Mesendoderm (in vitro differentiated cells): ENCODE results near the gene TEAD1.

ENCODE experiments used
- DNase-seq: peaks from one replicate; pipeline ENCODE4 v3.0.0; 2013
- H2AK5ac ChIP-seq: 2 replicates; pipeline ENCODE4 v1.6.1; 2013; ENCODE audit warnings: low read length, inconsistent platforms
- H2BK120ac ChIP-seq: 2 replicates; pipeline ENCODE4 v1.6.1; 2013; ENCODE audit warnings: low read depth, mild to moderate bottlenecking, low read length, moderate library complexity, mixed read lengths
- H2BK15ac ChIP-seq: replicated peaks from 2 replicates; pipeline ENCODE4 v1.6.1; 2013; ENCODE audit warnings: low read depth, mild to moderate bottlenecking, moderate library complexity
- H2BK5ac ChIP-seq: 2 replicates; pipeline ENCODE4 v1.6.1; 2013; ENCODE audit warnings: low read length, inconsistent platforms
- H3K18ac ChIP-seq: 2 replicates; pipeline ENCODE4 v1.6.1; 2013; ENCODE audit warnings: mild to moderate bottlenecking, low read length, mixed read lengths
- H3K23ac ChIP-seq: one replicate; pipeline ENCODE4 v1.6.1; 2013; ENCODE audit warnings: low read length
- H3K27ac ChIP-seq: 2 replicates; pipeline ENCODE4 v1.5.1; 2013; ENCODE audit warnings: low read depth, mild to moderate bottlenecking, inconsistent platforms, low read length, moderate library complexity
- H3K27me3 ChIP-seq: 2 replicates; pipeline ENCODE4 v1.6.1; 2013; ENCODE audit warnings: low read length, control low read depth, mild to moderate bottlenecking, inconsistent platforms; ENCODE audit not compliant: insufficient read depth, poor library complexity
- H3K36me3 ChIP-seq: 2 replicates; pipeline ENCODE4 v1.6.1; 2013; ENCODE audit warnings: low read length, inconsistent platforms; ENCODE audit not compliant: control insufficient read depth, insufficient read depth
- H3K4ac ChIP-seq: one replicate; pipeline ENCODE4 v1.6.1; 2013; ENCODE audit warnings: low read depth, mild to moderate bottlenecking, low read length, moderate library complexity
- H3K4me1 ChIP-seq: 2 replicates; pipeline ENCODE4 v1.6.1; 2013; ENCODE audit warnings: low read depth, low read length, inconsistent platforms; ENCODE audit not compliant: control insufficient read depth
- H3K4me2 ChIP-seq: 2 replicates; pipeline ENCODE4 v1.6.1; 2013; ENCODE audit warnings: low read length
- H3K4me3 ChIP-seq: 2 replicates; pipeline ENCODE4 v1.5.1; 2013; ENCODE audit warnings: mild to moderate bottlenecking, low read length
- H3K56ac ChIP-seq: one replicate; pipeline ENCODE4 v1.6.1; 2013; ENCODE audit warnings: low read length
- H3K79me1 ChIP-seq: 2 replicates; pipeline ENCODE4 v1.6.1; 2013; ENCODE audit warnings: low read length, inconsistent platforms
- H3K79me2 ChIP-seq: 2 replicates; pipeline ENCODE4 v1.6.1; 2013; ENCODE audit warnings: mild to moderate bottlenecking, low read length; ENCODE audit not compliant: control insufficient read depth, insufficient read depth
- H3K9ac ChIP-seq: 2 replicates; pipeline ENCODE4 v1.6.1; 2013; ENCODE audit warnings: low read length, inconsistent platforms
- H4K5ac ChIP-seq: one replicate; pipeline ENCODE4 v1.6.1; 2013; ENCODE audit warnings: low read length
- H4K8ac ChIP-seq: one replicate; pipeline ENCODE4 v1.6.1; 2013; ENCODE audit warnings: low read depth, mild to moderate bottlenecking, control low read depth, low read length, moderate library complexity
- WGBS: extraction: QIAGEN DNeasy Blood & Tissue Kit; methylation state at CpG from one replicate; pipeline ENCODE4 v1.1.7; 2013; ENCODE audit warnings: low lambda C conversion rate, missing lambda C conversion rate; ENCODE audit not compliant: insufficient coverage; ENCODE audit errors: extremely low coverage; 5-methylcytosine and 5-hydroxymethylcytosine counted together

TEAD1 gene

DNA sequence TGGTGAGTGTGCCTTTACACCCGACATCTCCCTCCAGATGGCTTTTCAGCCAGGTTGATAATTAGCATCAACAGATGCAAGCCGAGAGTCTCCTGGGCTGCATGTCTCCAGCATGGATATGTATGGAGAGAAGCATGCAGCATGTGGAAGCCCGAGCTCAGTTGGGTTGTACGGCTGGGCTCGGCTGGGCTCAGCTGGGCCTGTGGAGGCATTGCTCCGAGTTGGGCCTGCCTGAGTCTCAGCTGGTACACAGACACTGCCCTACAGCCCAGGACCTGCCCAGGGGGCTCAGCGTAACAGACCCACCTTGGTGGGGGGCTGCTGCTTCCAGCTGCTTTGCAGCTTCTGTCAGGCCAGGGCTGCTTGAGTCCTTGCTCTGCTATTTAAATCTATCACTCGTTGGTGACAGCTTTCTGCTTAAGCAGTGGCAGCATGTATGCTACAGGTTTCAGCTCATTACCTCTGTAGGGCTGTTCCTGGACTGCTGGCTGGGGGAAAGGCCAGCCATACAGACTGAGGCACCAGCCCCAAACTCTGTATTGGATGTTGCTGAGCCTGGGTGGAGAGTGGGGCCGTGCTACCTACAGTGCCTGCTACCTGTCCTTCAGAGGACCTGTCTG is 115.5 kb downstream of the TEAD1 start:
- no peak overlapping the region for H3K56ac ChIP-seq
- H3K18ac ChIP-seq = no peak overlapping the region
- no peaks in the 10 kb centered on the region for H3K36me3 ChIP-seq
- no peak overlapping the region for H3K4me2 ChIP-seq
- no peak overlapping the region for H2BK5ac ChIP-seq
- H3K79me2 ChIP-seq = peaks cover 46% of the 10 kb centered on the region
- H3K79me1 ChIP-seq = peaks cover 25% of the 10 kb centered on the region
- no peaks in the 10 kb centered on the region for H3K27me3 ChIP-seq
- H3K4ac ChIP-seq = no peak overlapping the region
- H2BK120ac ChIP-seq = no peak overlapping the region
- H2AK5ac ChIP-seq = no peak overlapping the region
- H4K5ac ChIP-seq = no peak overlapping the region
- H3K23ac ChIP-seq = peak overlapping the region; percentile 29
- H3K4me1 ChIP-seq = peaks cover 16% of the 10 kb centered on the region
- no CpG with 5 or more reads among the region's 9 CpGs for WGBS
- H4K8ac ChIP-seq = no peak overlapping the region
- no peak overlapping the region for H2BK15ac ChIP-seq
- H3K4me3 ChIP-seq = no peak overlapping the region
- H3K27ac ChIP-seq = no peak overlapping the region
- DNase-seq = no peak
- H3K9ac ChIP-seq = no peak overlapping the region

DNA sequence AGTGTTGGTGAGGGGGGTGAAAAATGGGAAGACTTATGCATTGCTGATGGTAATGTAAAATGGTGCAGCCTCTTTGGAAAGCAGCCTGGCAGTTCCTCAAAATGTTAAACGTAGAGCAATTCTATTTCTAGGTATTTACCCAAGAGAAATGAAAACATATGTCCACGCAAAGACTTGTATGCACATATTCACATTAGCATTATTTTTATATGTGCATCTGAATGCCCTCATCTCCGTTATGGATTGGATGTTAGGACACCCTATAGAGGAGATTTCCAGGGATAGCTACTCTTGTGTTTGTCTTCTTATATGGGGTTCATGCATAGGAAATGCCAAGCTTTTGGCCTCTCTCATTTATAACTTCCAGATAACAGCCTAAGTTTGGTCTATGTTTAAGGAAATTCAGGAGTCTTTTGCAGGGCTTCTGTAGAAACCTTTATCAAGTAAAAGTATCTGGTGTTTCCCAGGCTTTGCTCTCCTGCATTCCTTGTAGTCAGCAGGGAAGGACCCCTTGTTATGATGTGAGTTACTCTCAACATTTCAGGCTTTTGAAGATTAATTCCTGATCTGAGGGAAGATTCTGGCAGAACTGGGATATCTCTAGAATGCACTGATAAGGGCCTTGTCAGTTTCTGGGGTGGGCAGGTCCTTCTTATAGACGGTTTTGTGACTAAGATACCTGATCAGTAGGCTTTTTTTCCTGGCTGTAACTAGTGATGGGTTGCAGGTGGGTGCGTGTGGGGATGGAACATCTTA is 116.8 kb downstream of the TEAD1 start:
- Histone ChIP-seq H2AK5ac (no peak overlapping the region), H3K4me2 (no peak overlapping the region), H3K36me3 (no peaks in the 10 kb centered on the region), H2BK120ac (no peak overlapping the region), H4K5ac (no peak overlapping the region), H3K9ac (no peak overlapping the region), H3K27ac (no peak overlapping the region), H3K23ac (no peak overlapping the region), H3K18ac (no peak overlapping the region), H3K79me1 (peaks cover 23% of the 10 kb centered on the region), H3K27me3 (no peaks in the 10 kb centered on the region), H3K56ac (no peak overlapping the region), H2BK15ac (no peak overlapping the region), H2BK5ac (no peak overlapping the region), H3K4me3 (no peak overlapping the region), H3K4ac (no peak overlapping the region), H4K8ac (no peak overlapping the region), H3K79me2 (peaks cover 43% of the 10 kb centered on the region), H3K4me1 (peaks cover 17% of the 10 kb centered on the region)
- DNase-seq = peak; percentile 68
- WGBS = no CpG with 5 or more reads among the region's 5 CpGs

DNA sequence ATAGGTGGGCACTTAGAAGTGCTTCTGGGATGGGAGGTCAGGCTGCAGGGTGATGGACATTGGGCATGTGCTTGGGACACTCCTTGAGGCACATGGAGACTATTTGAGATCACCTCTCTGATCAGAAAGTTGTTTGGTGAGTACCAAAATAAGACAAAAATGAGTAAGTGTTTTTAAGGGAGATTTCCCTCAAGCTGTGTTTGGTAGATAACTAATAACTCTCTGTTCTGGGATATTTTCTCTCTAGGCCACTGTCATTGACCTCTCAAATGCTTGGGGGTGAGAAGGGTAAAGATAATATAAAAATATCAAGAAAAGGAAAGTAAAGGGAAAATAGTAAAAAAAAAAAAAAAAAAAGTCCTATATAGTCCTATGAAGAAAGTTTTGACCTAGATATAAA is 117.8 kb downstream of the TEAD1 start:
- no peak overlapping the region for H2BK15ac ChIP-seq
- no peak overlapping the region for H2AK5ac ChIP-seq
- H4K8ac ChIP-seq = no peak overlapping the region
- no peak overlapping the region for H2BK120ac ChIP-seq
- DNase-seq = no peak
- no peaks in the 10 kb centered on the region for H3K36me3 ChIP-seq
- H3K4ac ChIP-seq = no peak overlapping the region
- H3K4me2 ChIP-seq = no peak overlapping the region
- peaks cover 43% of the 10 kb centered on the region for H3K79me2 ChIP-seq
- H4K5ac ChIP-seq = no peak overlapping the region
- H3K27ac ChIP-seq = no peak overlapping the region
- peaks cover 11% of the 10 kb centered on the region for H3K4me1 ChIP-seq
- H3K27me3 ChIP-seq = no peaks in the 10 kb centered on the region
- no peak overlapping the region for H3K4me3 ChIP-seq
- no peak overlapping the region for H3K9ac ChIP-seq
- peaks cover 24% of the 10 kb centered on the region for H3K79me1 ChIP-seq
- H3K18ac ChIP-seq = no peak overlapping the region
- no peak overlapping the region for H3K23ac ChIP-seq
- H2BK5ac ChIP-seq = no peak overlapping the region
- no peak overlapping the region for H3K56ac ChIP-seq

DNA sequence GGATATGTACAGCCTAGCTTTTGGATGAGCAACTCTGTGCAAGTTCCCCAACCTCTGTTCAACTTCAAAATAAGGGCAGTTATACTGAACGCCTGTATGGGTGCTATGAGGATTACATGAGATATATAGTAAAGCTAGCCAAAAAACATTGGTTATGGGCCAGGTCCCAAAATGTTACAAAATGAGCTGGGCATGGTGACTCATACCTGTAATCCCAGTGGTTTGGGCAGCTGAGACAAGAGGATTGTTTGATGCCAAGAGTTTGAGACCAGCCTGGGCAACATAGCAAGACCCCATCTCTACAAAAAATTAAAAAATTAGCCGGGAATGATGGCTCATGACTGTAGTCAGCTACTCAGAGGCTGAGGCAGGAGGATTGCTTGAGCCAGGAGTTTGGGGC is 118.4 kb downstream of the TEAD1 start:
- no peak overlapping the region for H2AK5ac ChIP-seq
- H3K79me1 ChIP-seq = peaks cover 26% of the 10 kb centered on the region
- no peaks in the 10 kb centered on the region for H3K27me3 ChIP-seq
- H2BK5ac ChIP-seq = no peak overlapping the region
- H3K79me2 ChIP-seq = peaks cover 46% of the 10 kb centered on the region
- no peak overlapping the region for H2BK120ac ChIP-seq
- no peak overlapping the region for H3K4me3 ChIP-seq
- no peak overlapping the region for H3K27ac ChIP-seq
- H3K4ac ChIP-seq = no peak overlapping the region
- DNase-seq = no peak
- H3K36me3 ChIP-seq = no peaks in the 10 kb centered on the region
- no peak overlapping the region for H3K18ac ChIP-seq
- WGBS = no CpG with 5 or more reads among the region's 2 CpGs
- no peak overlapping the region for H3K23ac ChIP-seq
- H4K8ac ChIP-seq = no peak overlapping the region
- H2BK15ac ChIP-seq = no peak overlapping the region
- no peak overlapping the region for H3K56ac ChIP-seq
- no peak overlapping the region for H3K4me2 ChIP-seq
- H3K4me1 ChIP-seq = peaks cover 11% of the 10 kb centered on the region
- H3K9ac ChIP-seq = no peak overlapping the region
- H4K5ac ChIP-seq = no peak overlapping the region

DNA sequence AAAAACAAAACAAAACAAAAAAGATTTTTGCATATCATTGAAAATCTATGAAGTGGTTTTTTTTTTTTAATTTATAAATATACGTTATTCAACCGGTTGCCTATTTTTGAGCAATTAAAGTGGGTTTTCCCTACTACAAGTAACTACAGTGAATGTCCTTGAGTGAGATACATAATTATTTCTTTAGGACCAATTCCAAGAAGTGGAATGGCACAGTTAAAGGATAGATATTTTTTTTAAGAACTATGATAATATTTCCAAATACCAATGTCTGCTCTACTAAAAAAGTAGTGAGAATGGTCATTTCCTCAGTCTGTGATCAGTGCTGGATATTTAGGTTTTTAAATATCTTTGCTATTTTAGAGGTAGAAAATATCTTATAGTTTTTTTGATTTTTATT is 118.8 kb downstream of the TEAD1 start:
- no peak overlapping the region for H4K8ac ChIP-seq
- H2AK5ac ChIP-seq = no peak overlapping the region
- no peaks in the 10 kb centered on the region for H3K27me3 ChIP-seq
- no peak overlapping the region for H3K9ac ChIP-seq
- H3K79me1 ChIP-seq = peaks cover 28% of the 10 kb centered on the region
- no peak overlapping the region for H3K18ac ChIP-seq
- no peak overlapping the region for H2BK120ac ChIP-seq
- H3K4me2 ChIP-seq = no peak overlapping the region
- H3K79me2 ChIP-seq = peaks cover 51% of the 10 kb centered on the region
- H2BK5ac ChIP-seq = no peak overlapping the region
- H3K36me3 ChIP-seq = no peaks in the 10 kb centered on the region
- no peak overlapping the region for H3K23ac ChIP-seq
- no peak overlapping the region for H3K4me3 ChIP-seq
- H3K4me1 ChIP-seq = peaks cover 14% of the 10 kb centered on the region
- H3K56ac ChIP-seq = no peak overlapping the region
- WGBS = no CpG with 5 or more reads among the region's 2 CpGs
- H4K5ac ChIP-seq = no peak overlapping the region
- no peak overlapping the region for H2BK15ac ChIP-seq
- DNase-seq = no peak
- no peak overlapping the region for H3K27ac ChIP-seq
- H3K4ac ChIP-seq = no peak overlapping the region

DNA sequence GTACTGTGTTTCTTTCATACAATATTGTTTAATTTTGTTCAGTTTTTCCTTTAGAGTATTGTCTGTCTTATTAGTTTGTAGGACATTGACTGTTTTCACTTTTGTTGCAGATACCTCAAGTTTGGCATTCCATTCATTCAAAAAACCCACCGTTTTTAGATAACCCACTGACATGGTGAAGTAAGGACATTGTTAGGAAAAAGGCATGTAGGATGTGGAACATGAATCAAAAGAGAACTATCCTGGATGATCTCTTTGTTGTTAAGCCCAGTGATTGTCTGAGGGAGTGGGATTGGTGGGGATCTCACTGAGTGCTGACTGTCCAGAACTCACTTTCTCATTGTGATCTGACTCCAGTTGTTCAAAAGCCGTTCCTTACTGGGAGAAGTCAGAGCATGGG is 119.3 kb downstream of the TEAD1 start:
- DNase-seq = no peak
- H3K23ac ChIP-seq = no peak overlapping the region
- H3K56ac ChIP-seq = peak overlapping the region; percentile 17
- peak overlapping the region; percentile 8 for H3K27ac ChIP-seq
- no peak overlapping the region for H3K4ac ChIP-seq
- peaks cover 53% of the 10 kb centered on the region for H3K79me2 ChIP-seq
- H3K9ac ChIP-seq = no peak overlapping the region
- H2BK15ac ChIP-seq = no peak overlapping the region
- no peak overlapping the region for H4K5ac ChIP-seq
- no peak overlapping the region for H2BK5ac ChIP-seq
- no peak overlapping the region for H2BK120ac ChIP-seq
- WGBS = no CpG with 5 or more reads among the region's 2 CpGs
- H3K36me3 ChIP-seq = no peaks in the 10 kb centered on the region
- peaks cover 16% of the 10 kb centered on the region for H3K4me1 ChIP-seq
- H3K4me3 ChIP-seq = no peak overlapping the region
- H4K8ac ChIP-seq = no peak overlapping the region
- peaks cover 28% of the 10 kb centered on the region for H3K79me1 ChIP-seq
- H3K18ac ChIP-seq = no peak overlapping the region
- H3K27me3 ChIP-seq = no peaks in the 10 kb centered on the region
- peak overlapping the region; percentile 47 for H2AK5ac ChIP-seq
- no peak overlapping the region for H3K4me2 ChIP-seq
